Activated CD8-positive, alpha-beta memory T cell treated with anti-CD3 and anti-CD28 coated beads, Interleukin-2, amount 50 U/mL, for 4 hours (primary cell): Measurements from ENCODE around the gene HAGHL.

ENCODE experiments used
- DNase-seq: peaks from one replicate; pipeline ENCODE4 v3.0.0-alpha.2; 2020

HAGHL gene

DNA sequence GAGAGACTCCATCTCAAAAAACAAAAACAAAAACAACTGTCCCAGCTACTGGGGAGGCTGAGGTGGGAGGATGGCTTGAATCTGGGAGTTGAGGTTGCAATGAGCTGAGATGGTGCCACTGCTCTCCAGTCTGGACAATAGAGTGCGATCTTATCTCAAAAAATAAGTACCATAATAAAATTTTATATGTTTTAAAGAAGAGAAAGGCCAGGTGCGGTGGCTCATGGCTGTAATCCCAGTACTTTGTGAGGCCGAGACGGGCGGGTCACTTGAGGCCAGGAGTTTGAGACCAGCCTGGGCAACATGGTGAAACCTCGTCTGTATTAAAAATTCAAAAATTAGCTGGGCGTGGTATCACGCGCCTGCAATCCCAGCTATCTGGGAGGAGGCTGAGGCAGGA, 49.9 kb downstream of the HAGHL start:
- no peak for DNase-seq

DNA sequence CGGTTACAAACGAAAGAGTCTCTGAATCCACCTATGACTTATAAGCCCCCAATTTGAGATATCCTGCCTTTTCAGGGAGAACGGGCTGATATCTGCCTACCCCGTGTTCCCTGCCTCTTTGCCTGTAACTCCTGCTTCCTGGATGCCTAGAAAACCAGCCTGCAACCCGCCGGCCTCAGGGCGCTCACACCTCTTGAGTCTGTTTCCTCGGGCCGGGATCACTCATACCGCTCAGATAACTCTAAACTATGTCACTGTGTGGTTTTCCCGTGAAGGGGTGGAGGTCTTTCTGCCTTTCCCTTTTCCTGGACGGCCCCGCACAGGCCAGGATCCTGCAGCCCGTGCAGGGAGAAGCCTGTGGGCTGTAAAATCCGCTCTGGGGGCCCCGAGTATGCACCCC, 50.9 kb downstream of the HAGHL start:
- DNase-seq = no peak

DNA sequence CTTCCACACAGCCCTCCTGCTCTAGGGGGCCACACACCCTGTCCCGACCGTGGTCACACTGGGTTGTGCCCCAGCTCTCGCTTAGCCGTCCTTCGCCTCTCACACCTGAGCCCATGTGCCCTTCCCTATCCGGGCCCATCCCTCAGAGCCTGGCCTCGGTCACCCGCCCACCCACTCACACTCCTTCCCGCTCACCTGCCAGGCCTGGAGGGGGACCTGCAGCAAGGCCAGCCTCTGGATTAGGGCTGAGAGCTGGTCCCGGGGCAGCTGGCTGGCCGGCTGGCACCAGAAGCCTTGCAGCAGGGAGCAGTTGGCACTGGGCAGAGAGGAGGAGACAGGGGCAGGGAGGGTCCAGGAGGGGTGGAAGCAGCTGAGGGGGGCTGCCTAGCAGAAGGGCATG, 51.5 kb downstream of the HAGHL start:
- DNase-seq = no peak

DNA sequence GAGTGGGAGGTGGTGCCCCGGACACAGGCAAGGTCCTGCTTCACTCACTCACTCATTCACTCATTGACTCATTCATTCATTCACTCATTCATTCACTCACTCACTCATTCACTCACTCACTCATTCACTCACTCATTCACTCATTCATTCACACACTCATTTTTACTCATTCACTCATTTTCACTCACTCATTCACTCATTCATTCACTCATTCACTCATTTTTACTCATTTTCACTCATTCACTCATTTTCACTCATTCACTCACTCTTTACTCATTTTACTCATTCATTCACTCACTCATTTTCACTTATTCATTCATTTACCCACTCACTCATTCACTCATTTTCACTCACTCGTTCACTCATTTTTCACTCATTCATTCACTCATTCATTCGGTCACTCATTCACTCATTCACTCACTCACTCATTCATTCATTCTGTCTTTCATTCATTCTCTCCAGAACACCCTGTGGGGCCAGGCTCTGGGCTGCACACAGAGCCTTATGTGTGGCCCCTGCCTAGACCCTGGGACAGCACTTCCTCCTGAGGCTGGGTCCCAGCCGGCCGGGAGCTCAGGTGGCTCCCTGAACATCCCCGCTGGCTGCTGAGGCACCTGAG, 52.1 kb downstream of the HAGHL start:
- DNase-seq = no peak
